Keratinocyte (primary cell): ENCODE results near the gene ASCC2.

Experiments used
- CTCF ChIP-seq, 3 experiments: IDR thresholded peaks in 1 of 3; conservative IDR thresholded peaks in 1 of 3; optimal IDR thresholded peaks in 1 of 3; 2 replicates in 2 of 3; 3 replicates in 1 of 3; pipeline versions ENCODE3 to v1.5.1; 2011; ENCODE audit warnings: low read length in 3 of 3, mild to moderate bottlenecking in 3 of 3, moderate library complexity in 2 of 3, control low read depth in 1 of 3, inconsistent platforms in 1 of 3; ENCODE audit not compliant: insufficient read depth in 2 of 3; ENCODE audit errors: extremely low read depth in 1 of 3
- EZH2 ChIP-seq: IDR thresholded peaks from one replicate; pipeline ENCODE4 v1.6.1; 2012; ENCODE audit warnings: inconsistent platforms, mild to moderate bottlenecking, low read length, moderate library complexity

GRCh38 chr22:29741926-29742325 is 96.1 kb downstream of the ASCC2 start:
- TF ChIP-seq CTCF (optimal IDR thresholded peaks at IDR 0.05 in 1 of 3, IDR thresholded peaks at IDR 0.05 in 1 of 3, conservative IDR thresholded peaks at IDR 0.05 in 1 of 3; ENCODE audit: extremely low read depth in 1 of 3, insufficient read depth in 2 of 3, low read length in 3 of 3) = no peak
- TF ChIP-seq EZH2 = no peak
